GM12874 (cell line): ENCODE results near the gene RNF5.

Experiments used
- TF ChIP-seq, protein P1 (sequence below): IDR thresholded peaks from 2 replicates; pipeline ENCODE4 v1.5.1; 2011; ENCODE audit warnings: low read depth, mild to moderate bottlenecking, control low read depth, low read length, moderate library complexity; ENCODE audit not compliant: insufficient read depth

The RNF5 gene

DNA sequence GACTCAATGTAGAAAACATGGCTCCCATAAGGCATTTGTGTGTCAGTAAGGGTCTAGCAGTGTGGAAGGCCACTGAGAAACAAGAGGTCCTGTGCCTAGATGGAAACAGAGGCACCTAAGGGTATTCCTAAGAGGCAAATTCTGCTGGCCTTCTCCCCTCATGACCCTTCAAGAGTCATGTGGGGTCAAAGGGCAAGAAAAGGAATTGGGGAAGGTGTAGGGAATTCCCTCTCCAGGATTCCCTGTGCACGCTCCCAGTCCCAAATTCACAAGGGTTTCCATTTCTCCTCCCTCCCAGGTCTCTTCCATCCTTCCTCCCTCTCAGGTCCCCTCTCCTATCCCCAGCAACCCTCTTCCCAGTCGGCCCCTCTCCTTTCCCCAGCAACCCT is 2.9 kb upstream of the RNF5 start:
- TF ChIP-seq, protein P1, sequence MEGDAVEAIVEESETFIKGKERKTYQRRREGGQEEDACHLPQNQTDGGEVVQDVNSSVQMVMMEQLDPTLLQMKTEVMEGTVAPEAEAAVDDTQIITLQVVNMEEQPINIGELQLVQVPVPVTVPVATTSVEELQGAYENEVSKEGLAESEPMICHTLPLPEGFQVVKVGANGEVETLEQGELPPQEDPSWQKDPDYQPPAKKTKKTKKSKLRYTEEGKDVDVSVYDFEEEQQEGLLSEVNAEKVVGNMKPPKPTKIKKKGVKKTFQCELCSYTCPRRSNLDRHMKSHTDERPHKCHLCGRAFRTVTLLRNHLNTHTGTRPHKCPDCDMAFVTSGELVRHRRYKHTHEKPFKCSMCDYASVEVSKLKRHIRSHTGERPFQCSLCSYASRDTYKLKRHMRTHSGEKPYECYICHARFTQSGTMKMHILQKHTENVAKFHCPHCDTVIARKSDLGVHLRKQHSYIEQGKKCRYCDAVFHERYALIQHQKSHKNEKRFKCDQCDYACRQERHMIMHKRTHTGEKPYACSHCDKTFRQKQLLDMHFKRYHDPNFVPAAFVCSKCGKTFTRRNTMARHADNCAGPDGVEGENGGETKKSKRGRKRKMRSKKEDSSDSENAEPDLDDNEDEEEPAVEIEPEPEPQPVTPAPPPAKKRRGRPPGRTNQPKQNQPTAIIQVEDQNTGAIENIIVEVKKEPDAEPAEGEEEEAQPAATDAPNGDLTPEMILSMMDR, result no peak

- TF ChIP-seq, protein P1, result no peak
Observed at GRCh38 chr6:32175711-32176475, 2.3 kb upstream of the RNF5 start, which contains the start of gene AGPAT1. TSS of gene AGPAT1 (minus strand) at chr6:32176084. CDS start at chr6:32171496, 4,588 bp downstream.

- TF ChIP-seq, protein P1, result no peak
Observed at GRCh38 chr6:32176476-32177182, 1.6 kb upstream of the RNF5 start.

DNA sequence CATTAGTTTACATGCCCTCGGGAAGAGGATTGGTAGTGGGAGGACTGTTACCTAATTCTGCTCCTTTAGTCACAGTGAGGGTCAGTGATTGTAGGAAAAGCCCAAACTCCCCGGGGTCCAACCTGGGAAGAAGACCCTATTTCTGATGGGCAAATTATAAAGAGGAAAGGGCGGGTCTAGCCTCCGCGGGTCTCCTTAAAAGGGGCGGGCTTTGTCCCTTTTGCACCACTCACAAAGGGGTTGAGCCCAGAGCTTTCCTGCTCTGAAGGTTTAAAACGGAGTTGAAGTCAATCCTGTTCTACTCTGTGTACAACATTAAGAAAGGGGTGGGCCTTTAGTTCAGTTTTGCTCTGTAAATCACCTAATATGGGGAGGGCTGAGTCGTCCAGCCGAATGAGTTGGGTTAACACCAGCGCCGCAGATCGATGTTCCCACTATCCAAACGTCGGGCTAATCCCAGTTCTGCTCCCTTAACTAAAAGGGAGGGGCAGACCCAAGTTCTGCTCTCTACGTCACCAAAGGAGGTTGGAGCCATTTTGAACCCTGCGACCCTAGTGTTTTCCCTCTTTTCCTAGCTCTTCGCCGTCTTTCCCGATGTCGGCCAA is 920 bp upstream of the RNF5 start:
- TF ChIP-seq, protein P1, result no peak

- TF ChIP-seq, protein P1, result no peak
Observed at GRCh38 chr6:32178547-32179440, 589 bp downstream of the RNF5 start.

DNA sequence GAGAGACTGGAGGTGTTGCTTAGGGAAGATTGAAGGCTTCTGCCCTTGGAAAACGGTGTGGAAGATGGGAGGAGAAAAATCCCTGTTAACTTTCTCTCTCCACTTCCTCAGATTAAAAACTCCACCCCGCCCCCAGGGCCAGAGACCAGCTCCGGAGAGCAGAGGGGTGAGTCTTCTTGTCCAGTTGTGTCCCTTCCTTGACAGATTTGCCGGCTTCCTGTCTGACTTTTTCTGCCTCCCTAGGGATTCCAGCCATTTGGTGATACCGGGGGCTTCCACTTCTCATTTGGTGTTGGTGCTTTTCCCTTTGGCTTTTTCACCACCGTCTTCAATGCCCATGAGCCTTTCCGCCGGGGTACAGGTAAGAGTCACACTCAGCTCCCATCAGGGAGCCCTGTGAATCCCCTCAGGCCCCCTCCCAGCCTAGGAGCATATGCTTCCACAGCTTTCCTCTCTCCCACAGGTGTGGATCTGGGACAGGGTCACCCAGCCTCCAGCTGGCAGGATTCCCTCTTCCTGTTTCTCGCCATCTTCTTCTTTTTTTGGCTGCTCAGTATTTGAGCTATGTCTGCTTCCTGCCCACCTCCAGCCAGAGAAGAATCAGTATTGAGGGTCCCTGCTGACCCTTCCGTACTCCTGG is 1.7 kb downstream of the RNF5 start:
- TF ChIP-seq, protein P1, result no peak
